GM12878 (cell line): ENCODE measurements around the gene MPRIP. TPM values are rescaled to one million over a fixed set of nuclear protein-coding genes. Genes with fewer than 3 reads are reported as not detected.

ENCODE experiments used
- ATAC-seq: fragments of 200-7000 bp; cut with Tn5 transposase; 3 replicates; pipeline ENCODE4 v1.9.1; 2020; ENCODE audit warnings: mild to moderate bottlenecking, moderate library complexity
- BruUV-seq: library from RNA; stranded (reverse); fragments of 400-500 nt; replicated peaks from 2 replicates; lab custom pipeline; 2021; lab: Mats Ljungman, UMichigan
- CTCF ChIA-PET: fragments of 300-600 bp; sonication (Branson Sonifier 250); formaldehyde crosslinking; extraction: SDS; loops from one replicate; lab custom pipeline; 2021; ENCODE audit warnings: inconsistent platforms; lab: Yijun Ruan, JAX
- POLR2A ChIA-PET: fragments of 350-600 bp; formaldehyde crosslinking; extraction: SDS; loops from one replicate; lab custom pipeline; 2021; ENCODE audit warnings: inconsistent platforms; lab: Charles Lee
- RAD21 ChIA-PET: fragments of 300-600 bp; sonication (Branson Sonifier 250); formaldehyde crosslinking; loops from one replicate; lab custom pipeline; 2023; ENCODE audit warnings: antibody characterized with exemption; ENCODE audit not compliant: unreplicated experiment; lab: Charles Lee
- SMC1A ChIA-PET: fragments of 300-600 bp; sonication (Branson Sonifier 250); formaldehyde crosslinking; loops from one replicate; lab custom pipeline; 2023; ENCODE audit not compliant: unreplicated experiment, uncharacterized antibody; lab: Charles Lee
- DNase-seq: peaks from one replicate; pipeline ENCODE4 v3.0.0-alpha.2; 2011; ENCODE audit warnings: low read depth, low spot score
- FAIRE-seq: peaks from 3 replicates; lab custom pipeline; 2011; peaks lifted over from hg19 to GRCh38; lab: Jason Lieb, UNC
- H2AFZ ChIP-seq: 2 replicates; pipeline ENCODE4 v1.6.0; 2011; ENCODE audit warnings: low read depth, low read length, control low read depth; ENCODE audit not compliant: control insufficient read depth
- H3K27ac ChIP-seq: 2 replicates; pipeline ENCODE4 v1.5.1; 2011; ENCODE audit warnings: control low read depth; ENCODE audit not compliant: control insufficient read depth, insufficient read depth
- H3K27me3 ChIP-seq, 2 experiments: replicated peaks in 1 of 2; 2 replicates each; pipeline versions ENCODE4 v1.6.0 to v1.6.1; 2011; ENCODE audit warnings: low read length in 1 of 2; ENCODE audit not compliant: control insufficient read depth in 2 of 2, insufficient read depth in 2 of 2
- H3K36me3 ChIP-seq, 2 experiments: 2 replicates each; pipeline ENCODE4 v1.5.1; 2011; ENCODE audit warnings: low read length in 1 of 2; ENCODE audit not compliant: control insufficient read depth in 2 of 2, insufficient read depth in 2 of 2
- H3K4me1 ChIP-seq: 2 replicates; pipeline ENCODE4 v1.6.1; 2011; ENCODE audit warnings: mild to moderate bottlenecking, low read length, moderate library complexity, mixed read lengths; ENCODE audit not compliant: control insufficient read depth, insufficient read depth
- H3K4me2 ChIP-seq: 2 replicates; pipeline ENCODE4 v1.6.0; 2011; ENCODE audit warnings: control low read depth; ENCODE audit not compliant: control insufficient read depth, insufficient read depth
- H3K4me3 ChIP-seq: fragments of 200-600 bp; sonication (generic); 2 replicates; pipeline ENCODE4 v1.5.1; 2016
- H3K79me2 ChIP-seq: 2 replicates; pipeline ENCODE4 v1.6.0; 2011; ENCODE audit warnings: low read length; ENCODE audit not compliant: control insufficient read depth, insufficient read depth
- H3K9ac ChIP-seq: 2 replicates; pipeline ENCODE4 v1.8.0; 2011; ENCODE audit warnings: low read length, control low read depth, mixed read lengths; ENCODE audit not compliant: control insufficient read depth, insufficient read depth
- H3K9me3 ChIP-seq: replicated peaks from 3 replicates; pipeline ENCODE4 v1.5.1; 2011; ENCODE audit warnings: mild to moderate bottlenecking, low read length; ENCODE audit not compliant: control insufficient read depth, insufficient read depth
- H4K20me1 ChIP-seq: 2 replicates; pipeline ENCODE4 v1.6.0; 2011; ENCODE audit not compliant: control insufficient read depth, insufficient read depth
- DPF2 ChIP-seq: fragments of 450-650 bp; IDR thresholded peaks from 2 replicates; pipeline ENCODE4 v1.6.1; 2017; ENCODE audit warnings: mild to moderate bottlenecking
- ETV6 ChIP-seq, 2 experiments: fragments of 450-650 bp in 1 of 2; IDR thresholded peaks in 1 of 2; conservative IDR thresholded peaks in 1 of 2; 2 replicates each; pipeline ENCODE4 v1.6.1; 2014; ENCODE audit warnings: antibody characterized with exemption in 1 of 2, borderline replicate concordance in 1 of 2, low read depth in 1 of 2, mild to moderate bottlenecking in 1 of 2, moderate library complexity in 1 of 2
- FOS ChIP-seq: IDR thresholded peaks from 3 replicates; pipeline ENCODE4 v1.6.1; 2011; ENCODE audit warnings: borderline replicate concordance; ENCODE audit not compliant: insufficient read length; ENCODE audit errors: extremely low read depth
- KAT2A ChIP-seq: conservative IDR thresholded peaks from 2 replicates; pipeline ENCODE4 v1.6.1; 2011; ENCODE audit warnings: low read depth, low read length; ENCODE audit not compliant: control insufficient read depth
- RBBP5 ChIP-seq: fragments of 200-600 bp; sonication (generic); conservative IDR thresholded peaks from 2 replicates; pipeline ENCODE4 v1.6.1; 2016
- ZNF217 ChIP-seq: fragments of 450-650 bp; IDR thresholded peaks from 2 replicates; pipeline ENCODE4 v1.6.1; 2017; ENCODE audit warnings: antibody characterized with exemption, mild to moderate bottlenecking
- WGBS: methylation state at CpG from one replicate; pipeline ENCODE4 v1.1.6; 2016; ENCODE audit warnings: low lambda C conversion rate; ENCODE audit not compliant: insufficient replicate concordance, insufficient coverage; ENCODE audit errors: missing lambda C conversion rate; 5-methylcytosine and 5-hydroxymethylcytosine counted together
- in situ Hi-C: fragments of 300-500 bp; cut with MboI; formaldehyde crosslinking; loops from 9 replicates; pipeline ENCODE4 v1.14.3; 2018; ENCODE audit warnings: mixed read lengths
- intact Hi-C: fragments of 100-400 bp; cut with micrococcal nuclease; formaldehyde crosslinking; loops from one replicate; pipeline ENCODE4 v1.14.2; 2022; ENCODE audit not compliant: unreplicated experiment
- polyA plus RNA-seq, 11 experiments: library from polyadenylated mRNA; depleted of rRNA in 4 of 11; unstranded in 6 of 11; stranded (reverse) in 5 of 11; fragments of >200 nt; fragmentation: Nextera tagmentation in 4 of 11; fragmentation: Illumina TruSeq in 1 of 11; extraction: Ambion mirVana in 4 of 11; extraction: Trizol in 1 of 11; gene quantifications; 1 replicate in 1 of 11; 2 replicates in 10 of 11; pipeline versions ENCODE4 v1.2.1 to v1.2.3, GENCODE V29; 2011 to 2016; ENCODE audit warnings: inconsistent platforms in 2 of 11, missing spikeins in 2 of 11, low read depth in 1 of 11
- total RNA-seq, 4 experiments: library from RNA; depleted of rRNA in 3 of 4; stranded (reverse); fragments of >200 nt in 3 of 4; fragmentation: Illumina TruSeq in 1 of 4; extraction: Trizol in 1 of 4; gene quantifications; 2 replicates each; pipeline versions ENCODE4 v1.2.1 to v1.2.3, GENCODE V29; 2013 to 2021
- TF ChIP-seq, protein P1 (sequence below): fragments of 450-650 bp; IDR thresholded peaks from 2 replicates; pipeline ENCODE4 v1.6.1; 2017; ENCODE audit warnings: mild to moderate bottlenecking, moderate library complexity
- TF ChIP-seq, protein P2 (sequence below): fragments of 450-650 bp; IDR thresholded peaks from 2 replicates; pipeline ENCODE4 v1.6.1; 2016; ENCODE audit warnings: mild to moderate bottlenecking

MPRIP gene
- total and polyA plus RNA-seq, 10 of the 15 experiments (the other 5 are each of a cell fraction or from before 2014, with no cell fraction given), result 16.5 to 168 (median 71.7) TPM

DNA sequence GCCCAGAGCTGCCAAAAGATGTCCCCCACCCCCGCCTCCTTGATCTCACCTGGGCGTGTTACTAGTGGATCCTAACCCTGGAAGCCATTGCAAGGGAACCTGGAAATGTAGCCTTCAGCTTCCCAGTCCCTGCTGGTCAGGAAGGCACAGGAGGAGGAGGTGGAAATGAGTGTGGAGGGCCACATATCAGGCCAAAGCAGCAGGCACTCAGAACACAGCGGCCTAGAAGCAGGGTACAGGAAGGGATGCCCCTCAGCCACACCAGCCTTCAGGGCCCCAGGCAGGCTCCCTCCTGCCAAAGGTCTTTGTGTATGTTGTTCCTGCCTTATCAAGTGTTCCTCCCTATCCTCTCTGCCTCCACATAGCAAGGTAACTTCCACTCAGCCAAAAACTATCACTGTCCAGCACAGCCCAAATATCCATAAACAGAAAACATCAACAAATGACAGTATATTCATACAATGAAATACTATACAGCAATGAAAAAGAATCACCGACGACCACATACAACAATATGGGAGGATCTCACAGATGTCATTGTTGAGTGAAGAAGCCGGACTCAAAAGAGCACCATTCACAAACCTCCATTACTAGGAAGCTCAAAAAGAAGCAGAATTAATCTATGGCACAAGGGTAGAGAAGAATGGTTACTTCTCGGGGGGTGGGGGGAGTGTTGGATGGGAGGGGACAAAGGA, 42.2 kb upstream of the MPRIP start:
- BruUV-seq, result no TSS peak
- no peak overlapping the region for H2AFZ ChIP-seq
- H3K9me3 ChIP-seq, result no peaks in the 10 kb centered on the region
- 54% methylated on average over 7 of the region's 7 CpGs for WGBS
- no peaks in the 10 kb centered on the region for H3K27me3 ChIP-seq
- ChIA-PET SMC1A (interaction anchor here (0.9 to 1.7 kb wide), 5 partner anchors 8 to 313 kb away, joined by 3 to 6 read pairs (median 4); no protein-coding TSS in a partner anchor), CTCF (interaction anchor here (0.5 to 3.6 kb wide), 14 partner anchors 9 to 313 kb away, joined by 3 to 21 read pairs (median 4); partner anchors contain the start of gene FLCN), POLR2A (no interaction called here), RAD21 (interaction anchor here (0.5 to 0.6 kb wide), 2 partner anchors 73 to 334 kb away, joined by 3 read pairs; no protein-coding TSS in a partner anchor)
- intact Hi-C loops (loop anchor here (5.0 to 10.0 kb wide), 4 partner anchors 55 to 235 kb away; partner anchors contain the start of genes FLCN and PLD6), in situ Hi-C loops (loop anchor here (5.0 to 25.0 kb wide), 2 partner anchors 307 to 1912 kb away; no protein-coding TSS in a partner anchor)
- no peaks in the 10 kb centered on the region for H3K79me2 ChIP-seq
- no peak overlapping the region for H3K9ac ChIP-seq
- no peaks in the 10 kb centered on the region for H3K4me1 ChIP-seq
- no peak for ATAC-seq
- TF ChIP-seq ZNF217, result no peak
- TF ChIP-seq, protein P1, sequence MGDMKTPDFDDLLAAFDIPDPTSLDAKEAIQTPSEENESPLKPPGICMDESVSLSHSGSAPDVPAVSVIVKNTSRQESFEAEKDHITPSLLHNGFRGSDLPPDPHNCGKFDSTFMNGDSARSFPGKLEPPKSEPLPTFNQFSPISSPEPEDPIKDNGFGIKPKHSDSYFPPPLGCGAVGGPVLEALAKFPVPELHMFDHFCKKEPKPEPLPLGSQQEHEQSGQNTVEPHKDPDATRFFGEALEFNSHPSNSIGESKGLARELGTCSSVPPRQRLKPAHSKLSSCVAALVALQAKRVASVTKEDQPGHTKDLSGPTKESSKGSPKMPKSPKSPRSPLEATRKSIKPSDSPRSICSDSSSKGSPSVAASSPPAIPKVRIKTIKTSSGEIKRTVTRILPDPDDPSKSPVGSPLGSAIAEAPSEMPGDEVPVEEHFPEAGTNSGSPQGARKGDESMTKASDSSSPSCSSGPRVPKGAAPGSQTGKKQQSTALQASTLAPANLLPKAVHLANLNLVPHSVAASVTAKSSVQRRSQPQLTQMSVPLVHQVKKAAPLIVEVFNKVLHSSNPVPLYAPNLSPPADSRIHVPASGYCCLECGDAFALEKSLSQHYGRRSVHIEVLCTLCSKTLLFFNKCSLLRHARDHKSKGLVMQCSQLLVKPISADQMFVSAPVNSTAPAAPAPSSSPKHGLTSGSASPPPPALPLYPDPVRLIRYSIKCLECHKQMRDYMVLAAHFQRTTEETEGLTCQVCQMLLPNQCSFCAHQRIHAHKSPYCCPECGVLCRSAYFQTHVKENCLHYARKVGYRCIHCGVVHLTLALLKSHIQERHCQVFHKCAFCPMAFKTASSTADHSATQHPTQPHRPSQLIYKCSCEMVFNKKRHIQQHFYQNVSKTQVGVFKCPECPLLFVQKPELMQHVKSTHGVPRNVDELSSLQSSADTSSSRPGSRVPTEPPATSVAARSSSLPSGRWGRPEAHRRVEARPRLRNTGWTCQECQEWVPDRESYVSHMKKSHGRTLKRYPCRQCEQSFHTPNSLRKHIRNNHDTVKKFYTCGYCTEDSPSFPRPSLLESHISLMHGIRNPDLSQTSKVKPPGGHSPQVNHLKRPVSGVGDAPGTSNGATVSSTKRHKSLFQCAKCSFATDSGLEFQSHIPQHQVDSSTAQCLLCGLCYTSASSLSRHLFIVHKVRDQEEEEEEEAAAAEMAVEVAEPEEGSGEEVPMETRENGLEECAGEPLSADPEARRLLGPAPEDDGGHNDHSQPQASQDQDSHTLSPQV, result no peak
- TF ChIP-seq ETV6 (conservative IDR thresholded peaks at IDR 0.05 in 1 of 2, IDR thresholded peaks at IDR 0.05 in 1 of 2; ENCODE audit: borderline replicate concordance in 1 of 2, low read depth in 1 of 2), result no peak
- TF ChIP-seq RBBP5, result no peak
- TF ChIP-seq KAT2A, result no peak
- no peak for TF ChIP-seq DPF2
- TF ChIP-seq, protein P2, sequence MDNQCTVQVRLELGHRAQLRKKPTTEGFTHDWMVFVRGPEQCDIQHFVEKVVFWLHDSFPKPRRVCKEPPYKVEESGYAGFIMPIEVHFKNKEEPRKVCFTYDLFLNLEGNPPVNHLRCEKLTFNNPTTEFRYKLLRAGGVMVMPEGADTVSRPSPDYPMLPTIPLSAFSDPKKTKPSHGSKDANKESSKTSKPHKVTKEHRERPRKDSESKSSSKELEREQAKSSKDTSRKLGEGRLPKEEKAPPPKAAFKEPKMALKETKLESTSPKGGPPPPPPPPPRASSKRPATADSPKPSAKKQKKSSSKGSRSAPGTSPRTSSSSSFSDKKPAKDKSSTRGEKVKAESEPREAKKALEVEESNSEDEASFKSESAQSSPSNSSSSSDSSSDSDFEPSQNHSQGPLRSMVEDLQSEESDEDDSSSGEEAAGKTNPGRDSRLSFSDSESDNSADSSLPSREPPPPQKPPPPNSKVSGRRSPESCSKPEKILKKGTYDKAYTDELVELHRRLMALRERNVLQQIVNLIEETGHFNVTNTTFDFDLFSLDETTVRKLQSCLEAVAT, result no peak
- TF ChIP-seq FOS, result no peak
- FAIRE-seq, result no peak
- H3K4me2 ChIP-seq, result no peak overlapping the region
- DNase-seq, result no peak
- no peaks in the 10 kb centered on the region for H3K36me3 ChIP-seq
- no peaks in the 10 kb centered on the region for H4K20me1 ChIP-seq
- no peak overlapping the region for H3K27ac ChIP-seq
- no peak overlapping the region for H3K4me3 ChIP-seq
